D341Med (cell line): ENCODE results near the gene PUSL1.

Experiments
- DNase-seq: peaks from one replicate; pipeline ENCODE4 v3.0.0; 2012; ENCODE audit warnings: low spot score

PUSL1 gene

GRCh38 chr1:1307923-1308755 is at the start of gene PUSL1, which contains the start of gene ACAP3:
Gene PUSL1 (plus strand): TSS chr1:1308597. CDS start chr1:1308644, 47 bp downstream.
Gene ACAP3 (minus strand): TSS chr1:1307930. CDS start chr1:1307815, 115 bp downstream.
- DNase-seq: peak; percentile 96

GRCh38 chr1:1259119-1259488 is 49.3 kb upstream of the PUSL1 start:
- no peak for DNase-seq

- no peak for DNase-seq
These were observed 48.9 kb upstream of the PUSL1 start for GRCh38 chr1:1259540-1259939.

- DNase-seq: no peak
These were observed 48.3 kb upstream of the PUSL1 start for GRCh38 chr1:1259951-1260600.

GRCh38 chr1:1260843-1261560 is 47.4 kb upstream of the PUSL1 start:
- DNase-seq: no peak

GRCh38 chr1:1262071-1262470 is 46.3 kb upstream of the PUSL1 start:
- no peak for DNase-seq

- no peak for DNase-seq
These were observed 45.6 kb upstream of the PUSL1 start for GRCh38 chr1:1262758-1263157.

- no peak for DNase-seq
These were observed 44.4 kb upstream of the PUSL1 start for GRCh38 chr1:1264026-1264425.

GRCh38 chr1:1264868-1265272 is 43.5 kb upstream of the PUSL1 start:
- DNase-seq: no peak

GRCh38 chr1:1267488-1268283 is 40.7 kb upstream of the PUSL1 start:
- DNase-seq: no peak

- DNase-seq: no peak
These were observed 40.1 kb upstream of the PUSL1 start for GRCh38 chr1:1268284-1268682.

- DNase-seq: no peak
These were observed 37.6 kb upstream of the PUSL1 start for GRCh38 chr1:1270813-1271212.

- no peak for DNase-seq
These were observed 35.8 kb upstream of the PUSL1 start for GRCh38 chr1:1272341-1273208.

GRCh38 chr1:1273209-1273511 is 35.2 kb upstream of the PUSL1 start:
- no peak for DNase-seq

- DNase-seq: peak; percentile 99
These were observed 34.7 kb upstream of the PUSL1 start, which contains the start of gene UBE2J2 for GRCh38 chr1:1273512-1274298. Gene UBE2J2 (minus strand): TSS chr1:1273854. CDS start chr1:1267992, 5,862 bp downstream.

- DNase-seq: no peak
These were observed 34.0 kb upstream of the PUSL1 start for GRCh38 chr1:1274299-1274930.

GRCh38 chr1:1274931-1275431 is 33.4 kb upstream of the PUSL1 start:
- no peak for DNase-seq

GRCh38 chr1:1275836-1276235 is 32.6 kb upstream of the PUSL1 start:
- no peak for DNase-seq

GRCh38 chr1:1278620-1279019 is 29.8 kb upstream of the PUSL1 start:
- no peak for DNase-seq

GRCh38 chr1:1279028-1279427 is 29.4 kb upstream of the PUSL1 start:
- DNase-seq: no peak
